ENCODE results near the gene LTB4R2.

The LTB4R2 gene

GRCh38 chr14:24323341-24323740 is 13.4 kb downstream of the LTB4R2 start:
- Histone ChIP-seq H3K4me1 (ENCODE audit: control insufficient read depth in 1 of 2, insufficient read depth in 1 of 2, low read depth in 1 of 2, low read length in 1 of 2) (peaks cover 65% of the 10 kb centered on the region in 2 experiments), H3K27ac (peak overlapping the region; percentile 2), H3K4me3 (ENCODE audit: low read depth in 1 of 2, low read length in 1 of 2) (no peak overlapping the region), H3K9me3 (no peaks in the 10 kb centered on the region), H3K27me3 (no peaks in the 10 kb centered on the region), H3K36me3 (peaks cover 40% of the 10 kb centered on the region)
- no peak for TF ChIP-seq CTCF (IDR thresholded peaks at IDR 0.05)

GRCh38 chr14:24324024-24324423 is 14.1 kb downstream of the LTB4R2 start:
- no peak for TF ChIP-seq CTCF (IDR thresholded peaks at IDR 0.05)
- Histone ChIP-seq H3K4me1 (ENCODE audit: control insufficient read depth in 1 of 2, insufficient read depth in 1 of 2, low read depth in 1 of 2, low read length in 1 of 2) (peaks cover 65% of the 10 kb centered on the region in 2 experiments), H3K9me3 (no peaks in the 10 kb centered on the region), H3K4me3 (ENCODE audit: low read depth in 1 of 2, low read length in 1 of 2) (no peak overlapping the region), H3K27me3 (no peaks in the 10 kb centered on the region), H3K27ac (peak overlapping the region; percentile 40), H3K36me3 (peaks cover 35% of the 10 kb centered on the region)

- peaks cover 65% of the 10 kb centered on the region in 2 experiments for H3K4me1 ChIP-seq (ENCODE audit: control insufficient read depth in 1 of 2, insufficient read depth in 1 of 2, low read depth in 1 of 2, low read length in 1 of 2)
- no peak overlapping the region for H3K4me3 ChIP-seq (ENCODE audit: low read depth in 1 of 2, low read length in 1 of 2)
- no peak for TF ChIP-seq CTCF (IDR thresholded peaks at IDR 0.05)
- peak overlapping the region; percentile 91 for H3K27ac ChIP-seq
- peaks cover 26% of the 10 kb centered on the region for H3K36me3 ChIP-seq
- no peaks in the 10 kb centered on the region for H3K27me3 ChIP-seq
- H3K9me3 ChIP-seq = no peaks in the 10 kb centered on the region
These were observed 15.1 kb downstream of the LTB4R2 start for GRCh38 chr14:24325041-24325530.

DNA sequence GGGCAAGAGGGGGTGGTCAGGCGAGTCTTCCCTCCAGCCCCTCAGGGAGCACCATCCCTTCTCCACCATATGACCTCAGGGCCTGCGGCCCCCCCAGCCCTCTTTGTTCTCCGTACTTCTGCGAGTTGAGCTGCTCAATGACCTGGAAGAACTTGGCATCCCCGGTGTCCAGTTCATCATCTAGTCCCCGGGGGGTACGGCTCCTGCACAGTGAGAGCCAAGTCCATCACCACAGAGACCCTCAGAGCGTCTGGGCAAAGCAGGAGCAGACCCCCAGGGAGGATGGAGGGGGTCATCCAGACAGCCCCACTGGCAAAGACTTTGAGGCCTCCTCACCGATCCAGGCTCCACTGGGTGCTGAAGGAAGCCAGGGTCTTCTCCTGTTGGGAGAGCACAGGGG is 16.0 kb downstream of the LTB4R2 start:
- H3K9me3 ChIP-seq = no peaks in the 10 kb centered on the region
- H3K4me3 ChIP-seq (ENCODE audit: low read depth in 1 of 2, low read length in 1 of 2) = peak overlapping the region in 1 of 2 experiments; percentile 14
- no peak for TF ChIP-seq CTCF (IDR thresholded peaks at IDR 0.05)
- H3K4me1 ChIP-seq (ENCODE audit: control insufficient read depth in 1 of 2, insufficient read depth in 1 of 2, low read depth in 1 of 2, low read length in 1 of 2) = peaks cover 66 to 70% of the 10 kb centered on the region in 2 experiments
- peaks cover 26% of the 10 kb centered on the region for H3K36me3 ChIP-seq
- H3K27me3 ChIP-seq = no peaks in the 10 kb centered on the region
- H3K27ac ChIP-seq = peak overlapping the region; percentile 91

DNA sequence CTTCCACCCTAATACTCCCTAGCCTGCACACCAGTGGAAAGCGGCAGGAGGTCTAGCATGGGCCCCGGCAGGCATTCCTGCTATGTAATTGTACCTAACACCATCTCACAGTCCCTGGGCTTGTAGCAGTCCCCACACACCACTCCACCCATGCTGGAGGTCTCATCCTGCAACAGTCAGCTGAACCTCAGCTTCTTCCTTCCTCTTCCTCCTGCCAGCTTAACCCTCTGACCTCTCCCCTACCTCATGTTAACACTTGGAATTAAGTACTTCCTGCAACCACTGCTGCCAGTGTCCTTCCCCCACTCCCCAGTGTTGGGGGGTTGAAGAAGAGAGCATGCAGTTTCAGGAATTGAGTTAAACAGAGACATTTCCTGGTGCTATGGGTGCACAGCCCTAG is 17.4 kb downstream of the LTB4R2 start:
- Histone ChIP-seq H3K36me3 (peaks cover 16% of the 10 kb centered on the region), H3K4me1 (ENCODE audit: control insufficient read depth in 1 of 2, insufficient read depth in 1 of 2, low read depth in 1 of 2, low read length in 1 of 2) (peaks cover 79% of the 10 kb centered on the region in 2 experiments), H3K27me3 (no peaks in the 10 kb centered on the region), H3K27ac (peak overlapping the region; percentile 91), H3K9me3 (no peaks in the 10 kb centered on the region), H3K4me3 (ENCODE audit: low read depth in 1 of 2, low read length in 1 of 2) (peak overlapping the region; percentile 38 to 42)
- no peak for TF ChIP-seq CTCF (IDR thresholded peaks at IDR 0.05)
